DND-41 (cell line): ENCODE data around the gene PDE4C.

Experiments used
- EZH2 ChIP-seq: IDR thresholded peaks from 3 replicates; pipeline ENCODE4 v1.6.1; 2012; ENCODE audit warnings: borderline replicate concordance, low read depth, mild to moderate bottlenecking, moderate library complexity, low read length, inconsistent platforms; ENCODE audit not compliant: severe bottlenecking
- TF ChIP-seq, protein P1 (sequence below): IDR thresholded peaks from 2 replicates; pipeline ENCODE4 v1.5.1; 2012; ENCODE audit warnings: borderline replicate concordance, low read length, moderate library complexity, mild to moderate bottlenecking; ENCODE audit not compliant: poor library complexity, severe bottlenecking; ENCODE audit errors: extremely low read depth

DNA sequence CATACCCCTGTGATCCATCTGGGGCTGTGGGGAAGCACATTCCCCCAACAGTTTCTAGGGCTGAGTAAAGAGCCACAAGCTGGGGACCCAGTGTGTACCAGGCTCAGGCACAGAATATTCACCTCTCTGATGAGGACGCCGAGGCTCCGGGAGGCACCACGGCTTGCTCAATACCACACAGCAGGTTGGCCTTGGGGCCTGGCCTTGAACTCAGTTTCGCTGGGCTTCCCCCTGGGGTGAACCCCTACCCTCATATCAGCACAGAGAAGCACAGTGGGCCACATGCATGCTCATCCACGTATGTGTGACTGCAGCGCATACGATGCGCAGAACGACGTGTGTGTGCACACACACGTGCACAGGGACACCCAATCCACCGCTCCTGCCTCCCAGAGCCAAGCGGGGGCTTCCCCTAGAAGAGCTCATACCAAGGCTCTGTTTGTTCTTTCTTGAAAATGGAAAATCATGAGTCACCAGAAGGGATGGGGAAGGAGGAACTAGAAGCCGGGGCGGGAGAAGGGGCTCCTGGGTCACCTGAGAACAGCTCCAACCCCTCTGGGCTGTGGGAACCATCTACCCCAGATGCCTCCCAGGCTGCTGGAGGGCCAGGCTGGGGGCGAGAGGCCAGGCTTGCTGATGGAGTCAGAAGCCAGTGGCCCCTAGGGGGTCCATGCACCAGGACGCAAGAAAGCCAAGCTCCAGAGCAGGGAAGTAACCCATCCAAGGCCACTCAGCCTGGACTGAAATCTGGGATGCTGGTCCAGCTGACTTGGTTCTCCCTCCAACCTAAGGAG lies 4.9 kb upstream of the PDE4C start:
- TF ChIP-seq, protein P1, sequence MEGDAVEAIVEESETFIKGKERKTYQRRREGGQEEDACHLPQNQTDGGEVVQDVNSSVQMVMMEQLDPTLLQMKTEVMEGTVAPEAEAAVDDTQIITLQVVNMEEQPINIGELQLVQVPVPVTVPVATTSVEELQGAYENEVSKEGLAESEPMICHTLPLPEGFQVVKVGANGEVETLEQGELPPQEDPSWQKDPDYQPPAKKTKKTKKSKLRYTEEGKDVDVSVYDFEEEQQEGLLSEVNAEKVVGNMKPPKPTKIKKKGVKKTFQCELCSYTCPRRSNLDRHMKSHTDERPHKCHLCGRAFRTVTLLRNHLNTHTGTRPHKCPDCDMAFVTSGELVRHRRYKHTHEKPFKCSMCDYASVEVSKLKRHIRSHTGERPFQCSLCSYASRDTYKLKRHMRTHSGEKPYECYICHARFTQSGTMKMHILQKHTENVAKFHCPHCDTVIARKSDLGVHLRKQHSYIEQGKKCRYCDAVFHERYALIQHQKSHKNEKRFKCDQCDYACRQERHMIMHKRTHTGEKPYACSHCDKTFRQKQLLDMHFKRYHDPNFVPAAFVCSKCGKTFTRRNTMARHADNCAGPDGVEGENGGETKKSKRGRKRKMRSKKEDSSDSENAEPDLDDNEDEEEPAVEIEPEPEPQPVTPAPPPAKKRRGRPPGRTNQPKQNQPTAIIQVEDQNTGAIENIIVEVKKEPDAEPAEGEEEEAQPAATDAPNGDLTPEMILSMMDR = no peak
- no peak for TF ChIP-seq EZH2
